H1 (cell line): ENCODE data around the gene MAPK11. TPM values are rescaled to one million over a fixed set of nuclear protein-coding genes. Genes with fewer than 3 reads are reported as not detected.

Experiments
- CTCF ChIA-PET: fragments of 300-600 bp; sonication (Branson Sonifier 250); formaldehyde crosslinking; loops from one replicate; lab custom pipeline; 2021; ENCODE audit not compliant: partially characterized antibody; lab: Charles Lee
- POLR2A ChIA-PET: fragments of 300-600 bp; sonication (Branson Sonifier 250); formaldehyde crosslinking; loops from one replicate; lab custom pipeline; 2021; ENCODE audit warnings: inconsistent platforms; ENCODE audit not compliant: partially characterized antibody; lab: Charles Lee
- DNase-seq, 2 experiments: peaks; one replicate each; pipeline versions ENCODE4 v3.0.0 to v3.0.0-alpha.2; 2010 to 2022; ENCODE audit warnings: low spot score in 2 of 2, low read depth in 1 of 2, mixed read lengths in 1 of 2
- FAIRE-seq: peaks from 2 replicates; lab custom pipeline; 2011; peaks lifted over from hg19 to GRCh38; lab: Jason Lieb, UNC
- H2AFZ ChIP-seq: 2 replicates; pipeline ENCODE4 v1.8.1; 2012; ENCODE audit warnings: low read length, inconsistent platforms
- H2AK5ac ChIP-seq: 2 replicates; pipeline ENCODE4 v1.6.1; 2013; ENCODE audit warnings: low read depth, low read length
- H2BK120ac ChIP-seq: replicated peaks from 2 replicates; pipeline ENCODE3; 2013; ENCODE audit warnings: low read depth, low read length, inconsistent platforms
- H2BK12ac ChIP-seq: 2 replicates; pipeline ENCODE4 v1.6.1; 2013; ENCODE audit warnings: low read depth, low read length
- H2BK15ac ChIP-seq: 2 replicates; pipeline ENCODE4 v1.6.1; 2013; ENCODE audit warnings: low read length
- H2BK20ac ChIP-seq: 2 replicates; pipeline ENCODE4 v1.6.1; 2013; ENCODE audit warnings: low read length
- H2BK5ac ChIP-seq: 2 replicates; pipeline ENCODE4 v1.6.1; 2013; ENCODE audit warnings: low read depth, low read length
- H3K14ac ChIP-seq: 2 replicates; pipeline ENCODE4 v1.6.1; 2013; ENCODE audit warnings: inconsistent platforms; ENCODE audit not compliant: insufficient read length
- H3K18ac ChIP-seq: 2 replicates; pipeline ENCODE4 v1.6.1; 2013; ENCODE audit warnings: low read length; ENCODE audit errors: extremely low read depth
- H3K23ac ChIP-seq: 2 replicates; pipeline ENCODE4 v1.6.1; 2013; ENCODE audit warnings: inconsistent platforms; ENCODE audit not compliant: insufficient read length
- H3K23me2 ChIP-seq: 2 replicates; pipeline ENCODE4 v1.6.1; 2013; ENCODE audit warnings: low read depth, low read length
- H3K27ac ChIP-seq: 2 replicates; pipeline ENCODE4 v1.6.1; 2011; ENCODE audit warnings: low read depth, low read length, inconsistent platforms
- H3K27me3 ChIP-seq, 4 experiments: replicated peaks in 1 of 4; 1 replicate in 1 of 4; 2 replicates in 3 of 4; pipeline versions ENCODE4 v1.6.1 to v1.8.1; 2011 to 2013; ENCODE audit warnings: low read length in 3 of 4, mild to moderate bottlenecking in 3 of 4, inconsistent platforms in 2 of 4, mixed read lengths in 2 of 4, moderate library complexity in 1 of 4; ENCODE audit not compliant: control insufficient read depth in 3 of 4, insufficient read depth in 3 of 4; ENCODE audit errors: extremely low read depth in 1 of 4
- H3K36me3 ChIP-seq, 4 experiments: 2 replicates each; pipeline versions ENCODE4 v1.6.1 to v1.8.1; 2011 to 2013; ENCODE audit warnings: mild to moderate bottlenecking in 4 of 4, low read length in 3 of 4, moderate library complexity in 2 of 4, control low read depth in 1 of 4, inconsistent platforms in 1 of 4; ENCODE audit not compliant: insufficient read depth in 4 of 4, control insufficient read depth in 2 of 4
- H3K4ac ChIP-seq: replicated peaks from 2 replicates; pipeline ENCODE3; 2013; ENCODE audit warnings: low read length, low read depth, mixed read lengths, inconsistent platforms; ENCODE audit not compliant: insufficient read length
- H3K4me1 ChIP-seq, 4 experiments: replicated peaks in 1 of 4; 1 replicate in 1 of 4; 2 replicates in 3 of 4; pipeline versions ENCODE4 v1.6.1 to v1.8.1; 2011 to 2013; ENCODE audit warnings: low read length in 3 of 4, inconsistent platforms in 2 of 4, mixed read lengths in 1 of 4; ENCODE audit not compliant: insufficient read depth in 4 of 4, control insufficient read depth in 3 of 4
- H3K4me2 ChIP-seq, 2 experiments: 2 replicates each; pipeline versions ENCODE4 v1.6.1 to v1.8.1; 2011 to 2013; ENCODE audit warnings: low read depth in 2 of 2, low read length in 2 of 2, control low read depth in 1 of 2, inconsistent platforms in 1 of 2, mild to moderate bottlenecking in 1 of 2; ENCODE audit not compliant: insufficient read depth in 1 of 2
- H3K4me3 ChIP-seq, 4 experiments: fragments of 200-600, 300-600 bp in 1 of 4; sonication (generic), shearing (Covaris generic), sonication (Bioruptor Twin) in 1 of 4; 2 replicates each; pipeline versions ENCODE4 v1.5.1 to v1.8.1; 2011 to 2016; ENCODE audit warnings: low read length in 4 of 4, low read depth in 3 of 4, control low read depth in 2 of 4, inconsistent platforms in 2 of 4, mild to moderate bottlenecking in 2 of 4, mixed read lengths in 1 of 4, moderate library complexity in 1 of 4; ENCODE audit not compliant: insufficient read depth in 2 of 4; ENCODE audit errors: extremely low read depth in 1 of 4
- H3K56ac ChIP-seq: replicated peaks from 2 replicates; pipeline ENCODE3; 2013; ENCODE audit warnings: low read depth, mild to moderate bottlenecking, mixed read lengths, low read length, inconsistent platforms; ENCODE audit not compliant: insufficient read length
- H3K79me1 ChIP-seq: 2 replicates; pipeline ENCODE4 v1.6.1; 2013; ENCODE audit warnings: low read depth, low read length, control low read depth
- H3K79me2 ChIP-seq, 2 experiments: 2 replicates each; pipeline versions ENCODE4 v1.6.1 to v1.8.1; 2012 to 2013; ENCODE audit warnings: low read length in 2 of 2, mild to moderate bottlenecking in 2 of 2, inconsistent platforms in 1 of 2; ENCODE audit not compliant: insufficient read depth in 2 of 2, control insufficient read depth in 1 of 2
- H3K9ac ChIP-seq, 4 experiments: replicated peaks in 1 of 4; 1 replicate in 1 of 4; 2 replicates in 3 of 4; pipeline versions ENCODE4 v1.6.1 to v1.8.1; 2011 to 2013; ENCODE audit warnings: low read depth in 3 of 4, low read length in 3 of 4, control low read depth in 2 of 4, mild to moderate bottlenecking in 2 of 4, moderate library complexity in 2 of 4, inconsistent platforms in 1 of 4; ENCODE audit errors: extremely low read depth in 1 of 4
- H3K9me3 ChIP-seq, 2 experiments: 2 replicates each; pipeline versions ENCODE4 v1.6.1 to v1.8.1; 2012 to 2013; ENCODE audit warnings: mild to moderate bottlenecking in 2 of 2, moderate library complexity in 2 of 2, control low read depth in 1 of 2, inconsistent platforms in 1 of 2, low read depth in 1 of 2, low read length in 1 of 2, mixed read lengths in 1 of 2; ENCODE audit not compliant: insufficient read depth in 2 of 2
- H4K20me1 ChIP-seq, 2 experiments: replicated peaks in 1 of 2; 2 replicates each; pipeline versions ENCODE3 to v1.8.1; 2011 to 2013; ENCODE audit warnings: inconsistent platforms in 2 of 2, low read length in 2 of 2, mild to moderate bottlenecking in 1 of 2; ENCODE audit not compliant: insufficient read depth in 2 of 2, control insufficient read depth in 1 of 2
- H4K5ac ChIP-seq: 2 replicates; pipeline ENCODE4 v1.6.1; 2013; ENCODE audit warnings: low read length, low read depth, mixed read lengths, inconsistent platforms; ENCODE audit not compliant: insufficient read length
- H4K8ac ChIP-seq: 2 replicates; pipeline ENCODE4 v1.8.0; 2013; ENCODE audit warnings: mild to moderate bottlenecking, moderate library complexity, low read length, inconsistent platforms; ENCODE audit not compliant: insufficient read depth; ENCODE audit errors: extremely low read depth
- H4K91ac ChIP-seq: replicated peaks from 2 replicates; pipeline ENCODE3; 2013; ENCODE audit warnings: low read length, mixed read lengths, inconsistent platforms; ENCODE audit not compliant: insufficient read length
- BCL11A ChIP-seq, 2 experiments: IDR thresholded peaks; one replicate each; pipeline ENCODE4 v1.6.1; 2011; ENCODE audit warnings: low read depth in 2 of 2, low read length in 2 of 2, mild to moderate bottlenecking in 2 of 2
- CHD1 ChIP-seq: IDR thresholded peaks from 2 replicates; pipeline ENCODE4 v1.6.1; 2012; ENCODE audit warnings: low read depth, low read length, improper control_type of control experiment
- EGR1 ChIP-seq: IDR thresholded peaks from 2 replicates; pipeline ENCODE4 v1.6.1; 2011; ENCODE audit warnings: low read depth, low read length, borderline replicate concordance
- GABPA ChIP-seq: IDR thresholded peaks from 2 replicates; pipeline ENCODE4 v1.6.1; 2011; ENCODE audit warnings: mild to moderate bottlenecking, low read length, moderate library complexity, borderline replicate concordance; ENCODE audit not compliant: insufficient read depth
- KDM1A ChIP-seq: fragments of 200-600, 300-600 bp; sonication (generic); IDR thresholded peaks from 2 replicates; pipeline ENCODE4 v1.7.1; 2016; ENCODE audit warnings: mild to moderate bottlenecking, low read length, borderline replicate concordance
- MAX ChIP-seq: IDR thresholded peaks from 2 replicates; pipeline ENCODE4 v1.6.1; 2012; ENCODE audit warnings: inconsistent platforms
- NANOG ChIP-seq: IDR thresholded peaks from 2 replicates; pipeline ENCODE4 v1.6.1; 2011; ENCODE audit warnings: low read length, low read depth, mild to moderate bottlenecking, inconsistent platforms; ENCODE audit not compliant: insufficient read depth, poor library complexity, severe bottlenecking
- RFX5 ChIP-seq: IDR thresholded peaks from 2 replicates; pipeline ENCODE4 v1.6.1; 2011; ENCODE audit warnings: low read depth, low read length, improper control_type of control experiment, borderline replicate concordance
- SIX5 ChIP-seq: IDR thresholded peaks from 2 replicates; pipeline ENCODE4 v1.6.1; 2011; ENCODE audit warnings: mild to moderate bottlenecking, low read depth, low read length
- YY1 ChIP-seq: IDR thresholded peaks from 2 replicates; pipeline ENCODE4 v1.6.1; 2011; ENCODE audit warnings: low read depth, mild to moderate bottlenecking, low read length
- WGBS, 2 experiments: shearing (Covaris generic) in 1 of 2; methylation state at CpG; one replicate each; pipeline versions ENCODE4 v1.1.6 to v1.1.7; 2013 to 2015; ENCODE audit warnings: low lambda C conversion rate in 2 of 2, mixed read lengths in 2 of 2, inconsistent platforms in 1 of 2, low coverage in 1 of 2, missing lambda C conversion rate in 1 of 2; ENCODE audit not compliant: insufficient replicate concordance in 2 of 2, insufficient coverage in 1 of 2, insufficient read length in 1 of 2; ENCODE audit errors: extremely low coverage in 1 of 2, missing lambda C conversion rate in 1 of 2; 5-methylcytosine and 5-hydroxymethylcytosine counted together
- polyA plus RNA-seq, 7 experiments: library from polyadenylated mRNA; depleted of rRNA in 3 of 7; stranded (reverse) in 5 of 7; unstranded in 2 of 7; fragments of >200 nt in 5 of 7; fragments of 200-250 nt in 2 of 7; gene quantifications; 1 replicate in 5 of 7; 2 replicates in 1 of 7; 4 replicates in 1 of 7; pipeline versions ENCODE4 v1.2.1 to v1.2.3, GENCODE V29; 2011 to 2013; ENCODE audit warnings: missing spikeins in 2 of 7, mixed read lengths in 2 of 7
- total RNA-seq: library from RNA; stranded (reverse); fragmentation: NEBNext Ultra II Directional; extraction: Animal tissue kit (Norgen Biotek cat#: 25700); gene quantifications from 2 replicates; pipeline ENCODE4 v1.2.1, GENCODE V29; 2021
- TF ChIP-seq, protein P1 (sequence below): IDR thresholded peaks from 2 replicates; pipeline ENCODE4 v1.6.1; 2011; ENCODE audit warnings: low read length, improper control_type of control experiment

Gene MAPK11
- total and polyA plus RNA-seq, 2 of the 8 experiments (the other 6 are each of a cell fraction or from before 2014, with no cell fraction given): 0.70 to 1.5 TPM

GRCh38 chr22:50264946-50265669 is 5.1 kb downstream of the MAPK11 start:
- no peaks in the 10 kb centered on the region for H3K79me2 ChIP-seq
- H3K36me3 ChIP-seq: no peaks in the 10 kb centered on the region
- no peak overlapping the region for H3K4me2 ChIP-seq
- DNase-seq (no peak), FAIRE-seq (no peak)
- H4K5ac ChIP-seq: no peak overlapping the region
- H3K4ac ChIP-seq: no peak overlapping the region
- 96% methylated on average over 13 of the region's 15 CpGs; no CpG with 5 or more reads in 1 of the 2 experiments for whole genome bisulfite sequencing, 2 experiments
- no peak overlapping the region for H2BK5ac ChIP-seq
- H3K4me3 ChIP-seq: no peak overlapping the region
- ChIA-PET POLR2A (no interaction called here), CTCF (interaction anchor here (1.1 to 4.7 kb wide), 6 partner anchors 13 to 77 kb away, joined by 4 to 30 read pairs (median 6); partner anchors contain the start of gene HDAC10)
- no peaks in the 10 kb centered on the region for H3K79me1 ChIP-seq
- no peak overlapping the region for H2AK5ac ChIP-seq
- peaks cover 0 to 20% (median 13%) of the 10 kb centered on the region in 4 experiments; a peak in 6 of 7 replicates for H3K4me1 ChIP-seq
- H3K18ac ChIP-seq: no peak overlapping the region
- no peak overlapping the region for H2BK120ac ChIP-seq
- H3K23me2 ChIP-seq: peaks cover 7% of the 10 kb centered on the region; the same call in 1 of the 2 replicates
- H2AFZ ChIP-seq: no peak overlapping the region
- peaks cover 0 to 10% of the 10 kb centered on the region in 2 experiments; a peak in 1 of 4 replicates for H3K9me3 ChIP-seq
- no peak overlapping the region for H2BK15ac ChIP-seq
- H2BK20ac ChIP-seq: no peak overlapping the region
- H3K27ac ChIP-seq: no peak overlapping the region
- H3K9ac ChIP-seq: no peak overlapping the region
- H4K8ac ChIP-seq: no peak overlapping the region
- no peak overlapping the region for H3K23ac ChIP-seq
- H3K14ac ChIP-seq: no peak overlapping the region
- no peak overlapping the region for H3K56ac ChIP-seq
- no peak overlapping the region for H4K91ac ChIP-seq
- peaks cover 20 to 54% (median 44%) of the 10 kb centered on the region in 4 experiments; a peak in 6 of 7 replicates for H3K27me3 ChIP-seq
- H2BK12ac ChIP-seq: no peak overlapping the region
- H4K20me1 ChIP-seq: peaks cover 1 to 2% of the 10 kb centered on the region in 2 experiments
- TF ChIP-seq EGR1 (no peak), RFX5 (no peak), NANOG (no peak), KDM1A (no peak), MAX (no peak), CHD1 (no peak), GABPA (no peak), YY1 (no peak), SIX5 (no peak), BCL11A (IDR thresholded peaks at IDR 0.05; ENCODE audit: low read depth in 2 of 2, low read length in 2 of 2) (no peak)
- TF ChIP-seq, protein P1, sequence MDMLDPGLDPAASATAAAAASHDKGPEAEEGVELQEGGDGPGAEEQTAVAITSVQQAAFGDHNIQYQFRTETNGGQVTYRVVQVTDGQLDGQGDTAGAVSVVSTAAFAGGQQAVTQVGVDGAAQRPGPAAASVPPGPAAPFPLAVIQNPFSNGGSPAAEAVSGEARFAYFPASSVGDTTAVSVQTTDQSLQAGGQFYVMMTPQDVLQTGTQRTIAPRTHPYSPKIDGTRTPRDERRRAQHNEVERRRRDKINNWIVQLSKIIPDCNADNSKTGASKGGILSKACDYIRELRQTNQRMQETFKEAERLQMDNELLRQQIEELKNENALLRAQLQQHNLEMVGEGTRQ: no peak
